GM12874 (cell line): Measurements from ENCODE around the gene CDCA3.

Experiments
- TF ChIP-seq, protein P1 (sequence below): IDR thresholded peaks from 2 replicates; pipeline ENCODE4 v1.5.1; 2011; ENCODE audit warnings: low read depth, mild to moderate bottlenecking, control low read depth, low read length, moderate library complexity; ENCODE audit not compliant: insufficient read depth

The CDCA3 gene

DNA sequence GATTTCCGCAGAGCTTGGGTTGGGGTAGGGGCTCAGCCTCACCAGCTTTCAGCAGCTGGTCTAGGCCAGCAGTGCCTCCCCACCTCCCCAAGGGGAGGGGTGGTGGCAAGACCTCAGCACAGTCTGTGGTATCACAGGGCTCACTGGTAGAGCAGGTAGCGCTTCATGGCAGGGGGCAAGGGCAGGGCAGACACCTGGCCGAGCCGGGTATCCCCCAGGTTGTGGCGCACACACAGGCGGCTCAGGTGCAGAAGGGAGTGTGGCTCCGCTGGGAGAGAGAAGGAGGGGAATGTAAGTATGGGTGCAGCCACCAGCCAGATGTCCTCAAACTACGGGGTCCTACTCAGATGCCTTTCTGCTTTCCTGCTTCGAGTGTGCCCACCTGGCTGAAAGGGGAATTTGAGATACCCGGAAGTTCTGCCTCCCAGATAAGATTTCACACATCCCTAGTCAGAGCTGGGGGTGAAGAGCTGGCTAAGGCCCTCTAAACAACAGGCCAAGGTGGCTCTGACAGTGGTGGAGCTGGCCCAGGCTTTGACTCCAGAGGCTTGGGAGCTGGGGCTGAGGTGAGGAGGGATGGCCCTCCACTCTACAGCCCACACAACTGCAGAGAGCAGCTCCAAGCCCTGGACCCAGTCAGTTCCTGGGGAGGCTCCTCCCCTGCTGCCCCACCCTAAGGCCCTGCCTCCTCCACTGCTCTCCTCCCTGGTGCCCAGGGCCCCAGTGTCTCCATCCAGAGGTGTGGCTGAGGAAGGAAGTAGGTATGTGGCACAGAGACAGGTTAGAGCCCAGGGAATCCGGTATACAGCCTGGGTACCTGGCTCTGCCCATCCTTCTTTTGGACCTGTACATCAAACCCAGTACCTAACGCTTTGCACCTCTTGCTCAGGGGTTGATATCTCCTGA is 20.2 kb upstream of the CDCA3 start:
- TF ChIP-seq, protein P1, sequence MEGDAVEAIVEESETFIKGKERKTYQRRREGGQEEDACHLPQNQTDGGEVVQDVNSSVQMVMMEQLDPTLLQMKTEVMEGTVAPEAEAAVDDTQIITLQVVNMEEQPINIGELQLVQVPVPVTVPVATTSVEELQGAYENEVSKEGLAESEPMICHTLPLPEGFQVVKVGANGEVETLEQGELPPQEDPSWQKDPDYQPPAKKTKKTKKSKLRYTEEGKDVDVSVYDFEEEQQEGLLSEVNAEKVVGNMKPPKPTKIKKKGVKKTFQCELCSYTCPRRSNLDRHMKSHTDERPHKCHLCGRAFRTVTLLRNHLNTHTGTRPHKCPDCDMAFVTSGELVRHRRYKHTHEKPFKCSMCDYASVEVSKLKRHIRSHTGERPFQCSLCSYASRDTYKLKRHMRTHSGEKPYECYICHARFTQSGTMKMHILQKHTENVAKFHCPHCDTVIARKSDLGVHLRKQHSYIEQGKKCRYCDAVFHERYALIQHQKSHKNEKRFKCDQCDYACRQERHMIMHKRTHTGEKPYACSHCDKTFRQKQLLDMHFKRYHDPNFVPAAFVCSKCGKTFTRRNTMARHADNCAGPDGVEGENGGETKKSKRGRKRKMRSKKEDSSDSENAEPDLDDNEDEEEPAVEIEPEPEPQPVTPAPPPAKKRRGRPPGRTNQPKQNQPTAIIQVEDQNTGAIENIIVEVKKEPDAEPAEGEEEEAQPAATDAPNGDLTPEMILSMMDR: no peak

DNA sequence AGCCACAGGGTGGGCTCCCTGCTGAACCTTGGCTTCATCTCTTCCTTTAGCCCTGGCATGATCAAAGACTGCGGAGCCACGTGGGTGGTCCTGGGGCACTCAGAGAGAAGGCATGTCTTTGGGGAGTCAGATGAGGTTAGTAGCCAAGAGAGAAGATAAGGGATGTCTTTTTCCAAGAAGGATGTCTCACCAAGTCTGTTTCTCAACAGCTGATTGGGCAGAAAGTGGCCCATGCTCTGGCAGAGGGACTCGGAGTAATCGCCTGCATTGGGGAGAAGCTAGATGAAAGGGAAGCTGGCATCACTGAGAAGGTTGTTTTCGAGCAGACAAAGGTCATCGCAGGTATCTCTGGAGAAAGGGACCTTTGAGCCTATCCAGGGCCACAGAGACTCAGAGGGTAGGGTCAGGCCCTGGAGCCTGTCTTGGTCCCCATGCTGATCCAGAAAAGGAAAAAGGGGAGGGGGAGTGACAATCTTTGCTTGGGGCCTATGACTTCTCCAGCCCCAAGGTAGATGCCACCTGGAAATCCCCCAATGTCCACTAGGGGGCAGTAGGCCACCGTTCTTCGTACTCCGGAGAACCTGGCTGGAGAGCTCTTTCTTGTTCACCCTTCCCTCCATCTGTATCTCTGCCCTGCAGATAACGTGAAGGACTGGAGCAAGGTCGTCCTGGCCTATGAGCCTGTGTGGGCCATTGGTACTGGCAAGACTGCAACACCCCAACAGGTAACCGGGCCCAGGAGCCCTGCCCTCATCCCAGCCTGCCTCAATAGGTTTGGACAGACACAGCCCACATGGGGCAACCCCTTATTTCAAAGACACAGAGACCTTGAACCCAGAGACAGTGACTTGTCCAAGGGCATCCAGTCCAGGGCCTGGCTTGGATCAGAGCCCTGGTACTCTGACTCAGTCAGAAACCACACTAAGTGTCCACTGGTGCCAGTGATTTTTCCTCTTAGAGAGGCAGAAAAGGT is 18.2 kb upstream of the CDCA3 start:
- TF ChIP-seq, protein P1: peak; percentile 90

DNA sequence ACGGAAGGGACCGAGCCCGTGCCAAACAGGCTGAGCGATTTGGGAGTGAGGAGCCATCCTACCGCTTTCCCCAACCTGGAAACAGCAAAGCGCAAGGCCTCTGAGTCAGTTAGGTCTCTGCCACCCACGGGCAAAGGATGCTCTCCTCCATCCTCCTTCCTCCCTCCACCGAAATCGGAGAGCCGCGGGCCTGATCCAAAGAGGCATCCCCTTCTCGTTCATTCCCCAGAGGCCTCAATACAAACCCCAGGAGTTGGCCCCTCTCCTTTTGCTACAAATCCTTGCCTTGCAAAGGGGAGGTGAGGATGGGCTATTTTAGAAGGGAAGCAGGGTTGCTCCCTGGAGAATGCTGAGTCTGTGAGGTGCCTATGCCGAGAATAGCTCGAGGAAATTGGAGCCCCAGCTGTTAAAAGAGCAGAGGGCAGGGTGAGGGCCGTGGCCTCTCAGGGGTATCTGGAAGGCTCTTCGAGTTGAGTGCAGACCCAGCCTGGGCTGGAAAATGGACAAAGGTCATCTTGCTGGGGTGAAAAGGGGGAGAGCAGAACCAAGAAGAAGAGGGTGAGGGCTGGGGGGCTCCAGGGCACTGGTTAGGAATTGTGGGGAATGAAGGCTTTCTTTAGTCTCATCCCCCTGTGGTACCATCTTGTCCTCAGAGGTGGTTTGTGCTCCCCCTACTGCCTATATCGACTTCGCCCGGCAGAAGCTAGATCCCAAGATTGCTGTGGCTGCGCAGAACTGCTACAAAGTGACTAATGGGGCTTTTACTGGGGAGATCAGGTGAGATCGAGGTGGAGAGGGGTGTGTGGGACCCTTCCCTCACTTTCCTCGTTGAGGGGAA is 17.3 kb upstream of the CDCA3 start:
- TF ChIP-seq, protein P1: no peak

DNA sequence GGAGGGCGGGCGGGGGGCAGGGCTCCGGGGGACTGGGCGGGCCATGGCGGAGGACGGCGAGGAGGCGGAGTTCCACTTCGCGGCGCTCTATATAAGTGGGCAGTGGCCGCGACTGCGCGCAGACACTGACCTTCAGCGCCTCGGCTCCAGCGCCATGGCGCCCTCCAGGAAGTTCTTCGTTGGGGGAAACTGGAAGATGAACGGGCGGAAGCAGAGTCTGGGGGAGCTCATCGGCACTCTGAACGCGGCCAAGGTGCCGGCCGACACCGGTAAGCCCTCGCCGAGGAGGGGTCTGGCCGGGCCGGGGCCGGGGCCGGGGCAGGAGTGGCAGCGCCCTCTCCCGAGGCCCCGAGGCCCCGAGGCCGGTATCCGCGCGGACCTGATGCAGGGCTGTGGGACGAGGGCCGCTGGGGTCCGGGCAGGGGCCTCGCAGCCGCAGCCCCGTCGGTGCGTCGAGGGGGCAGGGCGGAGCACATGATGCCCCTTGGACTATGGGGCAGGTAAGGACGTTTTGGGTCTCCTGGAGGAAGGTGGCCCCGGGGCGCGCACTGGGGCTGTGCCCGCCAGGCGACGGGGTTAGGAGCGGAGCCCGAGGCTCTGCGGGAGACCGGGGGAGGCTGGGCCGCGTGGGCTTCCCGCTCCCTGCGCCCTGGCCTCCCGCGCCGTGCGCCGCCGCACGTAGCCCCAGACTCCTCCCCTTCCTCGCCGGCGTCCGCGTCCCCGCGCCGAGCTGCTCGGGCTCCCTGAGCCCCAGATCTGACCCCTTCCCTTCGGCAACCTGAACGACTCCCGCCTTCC is 16.5 kb upstream of the CDCA3 start, which contains the start of gene TPI1:
TSS of gene TPI1 (plus strand) at position 119 of the 798 bp plus-strand sequence. CDS start at position 155, 36 bp downstream.
- TF ChIP-seq, protein P1: no peak

DNA sequence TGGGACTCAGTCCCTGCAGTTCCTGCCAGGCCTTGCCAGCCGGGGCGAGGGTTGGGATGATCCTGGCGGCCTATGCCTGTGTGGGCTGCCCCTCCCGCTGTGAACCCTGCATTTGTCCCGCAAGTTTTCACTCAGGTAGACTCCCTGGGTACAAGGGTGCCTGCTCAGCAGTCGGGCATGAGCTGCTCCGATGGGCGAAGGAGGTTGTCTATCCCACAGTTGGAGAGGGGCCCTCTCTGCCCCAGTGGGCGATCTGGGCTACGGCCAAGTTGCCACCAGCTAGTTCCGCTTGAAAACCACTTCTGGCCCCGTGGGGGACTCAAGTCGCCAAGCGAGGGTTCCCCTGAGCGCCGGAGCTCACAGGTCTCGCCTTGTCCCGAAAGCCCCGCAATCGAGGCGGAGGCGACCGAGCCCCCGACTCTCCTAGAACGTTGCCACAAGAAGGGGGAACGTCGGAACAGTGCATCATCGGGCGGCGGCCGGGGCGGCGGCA is 15.9 kb upstream of the CDCA3 start:
- TF ChIP-seq, protein P1: no peak

DNA sequence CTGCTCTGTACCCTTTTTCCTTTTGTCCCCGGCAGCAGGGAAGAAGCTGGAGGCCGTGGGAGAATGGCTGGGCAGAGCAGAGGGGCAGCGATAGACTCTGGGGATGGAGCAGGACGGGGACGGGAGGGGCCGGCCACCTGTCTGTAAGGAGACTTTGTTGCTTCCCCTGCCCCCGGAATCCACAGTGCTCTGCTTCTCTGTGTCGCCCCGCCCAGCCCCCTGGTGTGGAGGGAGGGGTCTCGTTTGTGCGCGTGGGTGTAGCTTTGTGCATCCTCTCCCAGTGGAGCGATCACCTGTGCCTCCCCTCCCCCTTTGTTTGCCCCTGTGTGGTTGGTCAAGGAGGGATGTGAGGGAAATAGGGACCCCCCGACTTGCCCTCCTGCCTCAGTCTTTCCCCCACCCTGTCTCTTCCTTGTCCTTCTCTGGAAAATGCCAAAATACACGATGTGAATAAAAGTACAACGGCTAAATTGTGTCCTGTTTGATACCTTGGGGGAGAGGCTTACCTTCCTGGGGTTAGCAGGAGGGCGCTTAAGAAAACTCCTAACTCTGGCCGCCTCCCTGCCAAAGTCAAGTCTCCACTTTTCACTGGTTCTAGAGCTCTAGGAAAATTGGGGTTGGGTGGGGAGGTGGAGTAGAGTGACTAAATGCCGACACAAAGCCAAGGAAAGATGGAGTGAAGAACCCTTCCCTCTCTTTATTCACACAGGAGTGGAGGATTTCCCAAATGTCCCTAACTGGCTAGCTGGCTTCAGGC is 15.3 kb upstream of the CDCA3 start:
- TF ChIP-seq, protein P1: no peak
